K562 (cell line): ENCODE data around the gene ARHGAP25. TPM values are rescaled to one million over a fixed set of nuclear protein-coding genes. Genes with fewer than 3 reads are reported as not detected.

Source experiments
- ATAC-seq: fragments of 200-7000 bp; cut with Tn5 transposase; 3 replicates; pipeline ENCODE4 v1.9.1; 2020; ENCODE audit warnings: moderate library complexity
- BruUV-seq: library from RNA; stranded (reverse); fragments of 400-500 nt; replicated peaks from 2 replicates; lab custom pipeline; 2021; lab: Mats Ljungman, UMichigan
- CTCF ChIA-PET: fragments of 300-600 bp; formaldehyde crosslinking; extraction: SDS; loops from one replicate; lab custom pipeline; 2021; ENCODE audit warnings: low intra/inter-chr PET ratio; lab: Yijun Ruan, JAX
- POLR2A ChIA-PET: fragments of 300-600, 350-650 bp; sonication (Branson Sonifier 250); formaldehyde crosslinking; extraction: SDS; loops from one replicate; lab custom pipeline; 2021; ENCODE audit warnings: antibody characterized with exemption, inconsistent platforms; lab: Yijun Ruan, JAX
- DNase-seq, 4 experiments: peaks; one replicate each; pipeline versions ENCODE4 v3.0.0 to v3.0.0-alpha.2; 2011 to 2018; ENCODE audit warnings: low spot score in 3 of 4, mixed read lengths in 3 of 4; ENCODE audit errors: extremely low read depth in 1 of 4
- FAIRE-seq: peaks from 2 replicates; lab custom pipeline; 2011; peaks lifted over from hg19 to GRCh38; lab: Jason Lieb, UNC
- H2AFZ ChIP-seq: 2 replicates; pipeline ENCODE4 v1.6.0; 2011; ENCODE audit warnings: low read depth, low read length, control low read depth, inconsistent platforms
- H3K27ac ChIP-seq: fragments of 200-600 bp; 3 replicates; pipeline ENCODE4 v1.8.0; 2011; ENCODE audit warnings: low read depth, mild to moderate bottlenecking, control low read depth, inconsistent platforms, low read length, moderate library complexity, mixed read lengths; ENCODE audit errors: extremely low read depth
- H3K27me3 ChIP-seq, 2 experiments: fragments of 300-600 bp in 1 of 2; 2 replicates in 1 of 2; 3 replicates in 1 of 2; pipeline versions ENCODE4 v1.6.0 to v1.8.0; 2011; ENCODE audit warnings: inconsistent platforms in 2 of 2, low read length in 2 of 2, mild to moderate bottlenecking in 1 of 2, mixed read lengths in 1 of 2, moderate library complexity in 1 of 2; ENCODE audit not compliant: control insufficient read depth in 2 of 2, insufficient read depth in 2 of 2
- H3K36me3 ChIP-seq: fragments of 300-600 bp; 3 replicates; pipeline ENCODE4 v1.8.0; 2011; ENCODE audit warnings: mild to moderate bottlenecking, low read length, inconsistent platforms; ENCODE audit not compliant: control insufficient read depth, insufficient read depth
- H3K4me1 ChIP-seq, 2 experiments: fragments of 200-600 bp in 1 of 2; replicated peaks in 1 of 2; 2 replicates in 1 of 2; 3 replicates in 1 of 2; pipeline versions ENCODE4 v1.5.1 to v1.8.0; 2011; ENCODE audit warnings: inconsistent platforms in 2 of 2, low read length in 2 of 2, mild to moderate bottlenecking in 1 of 2, mixed read lengths in 1 of 2, moderate library complexity in 1 of 2; ENCODE audit not compliant: control insufficient read depth in 2 of 2, insufficient read depth in 2 of 2
- H3K4me2 ChIP-seq: 2 replicates; pipeline ENCODE4 v1.6.1; 2011; ENCODE audit warnings: low read length, control low read depth, inconsistent platforms, mixed read lengths; ENCODE audit not compliant: insufficient read depth
- H3K4me3 ChIP-seq: fragments of 200-600 bp; sonication (generic), shearing (Covaris generic); 2 replicates; pipeline ENCODE4 v1.5.1; 2016; ENCODE audit warnings: control low read depth, inconsistent platforms
- H3K79me2 ChIP-seq: fragments of 200-600 bp; 3 replicates; pipeline ENCODE4 v1.8.0; 2011; ENCODE audit warnings: low read length, inconsistent platforms; ENCODE audit not compliant: control insufficient read depth, insufficient read depth
- H3K9ac ChIP-seq, 2 experiments: 2 replicates each; pipeline versions ENCODE4 v1.6.0 to v1.6.1; 2011; ENCODE audit warnings: low read depth in 2 of 2, low read length in 2 of 2, control low read depth in 1 of 2, inconsistent platforms in 1 of 2, mild to moderate bottlenecking in 1 of 2, mixed read lengths in 1 of 2; ENCODE audit not compliant: insufficient read depth in 1 of 2
- H3K9me1 ChIP-seq: one replicate; pipeline ENCODE4 v1.6.0; 2011; ENCODE audit warnings: inconsistent platforms, mild to moderate bottlenecking, low read length, moderate library complexity; ENCODE audit not compliant: control insufficient read depth, insufficient read depth
- H3K9me3 ChIP-seq: replicated peaks from 2 replicates; pipeline ENCODE4 v1.5.1; 2011; ENCODE audit warnings: low read depth, low read length, inconsistent platforms; ENCODE audit not compliant: control insufficient read depth, insufficient read depth
- H4K20me1 ChIP-seq: replicated peaks from 2 replicates; pipeline ENCODE4 v1.6.1; 2011; ENCODE audit warnings: low read length, inconsistent platforms, mixed read lengths; ENCODE audit not compliant: control insufficient read depth, insufficient read depth
- ARHGAP35 ChIP-seq: fragments of 450-650 bp; IDR thresholded peaks from 2 replicates; pipeline ENCODE4 v1.6.1; 2018; ENCODE audit not compliant: partially characterized antibody
- CEBPG ChIP-seq, 3 experiments: fragments of 200-800 bp in 1 of 3; sonication (Bioruptor generic) in 1 of 3; sonication (generic) in 1 of 3; formaldehyde crosslinking in 1 of 3; IDR thresholded peaks in 2 of 3; conservative IDR thresholded peaks in 1 of 3; 2 replicates each; pipeline versions ENCODE4 v1.6.1 to v1.8.0; 2016 to 2022; ENCODE audit warnings: missing compliant biosample characterization in 2 of 3, missing genetic modification characterization in 2 of 3, mild to moderate bottlenecking in 1 of 3, missing genetic modification reagents in 1 of 3
- HNRNPK ChIP-seq: fragments of 200-400 bp; formaldehyde crosslinking; IDR thresholded peaks from one replicate; pipeline ENCODE4 v1.6.1; 2018; ENCODE audit warnings: mild to moderate bottlenecking, low read depth, low read length; ENCODE audit not compliant: poor library complexity, severe bottlenecking
- NFRKB ChIP-seq: fragments of 450-650 bp; IDR thresholded peaks from 2 replicates; pipeline ENCODE4 v1.6.1; 2016; ENCODE audit warnings: low read depth
- PPARD ChIP-seq: fragments of 250-450 bp; sonication (Bioruptor Pico); IDR thresholded peaks from 2 replicates; pipeline ENCODE4 v1.8.0; 2022; ENCODE audit warnings: inconsistent platforms, mild to moderate bottlenecking, moderate library complexity
- RB1 ChIP-seq: fragments of 450-650 bp; IDR thresholded peaks from 2 replicates; pipeline ENCODE4 v1.6.1; 2017; ENCODE audit warnings: low read depth, mild to moderate bottlenecking
- SMAD4 ChIP-seq: fragments of 250-450 bp; sonication (Bioruptor Pico); conservative IDR thresholded peaks from 2 replicates; pipeline ENCODE4 v1.8.0; 2021; ENCODE audit warnings: inconsistent platforms, mild to moderate bottlenecking, moderate library complexity
- TARDBP ChIP-seq: fragments of 450-650 bp; IDR thresholded peaks from 2 replicates; pipeline ENCODE4 v1.6.1; 2016
- ZNF324 ChIP-seq: fragments of 250-450 bp; sonication (Bioruptor Pico); IDR thresholded peaks from 2 replicates; pipeline ENCODE4 v1.4.0; 2020; ENCODE audit warnings: mild to moderate bottlenecking
- WGBS: fragments of 100-300 bp; shearing (Covaris generic); methylation state at CpG from one replicate; pipeline ENCODE4 v1.1.6; 2016; ENCODE audit warnings: low coverage, mixed read lengths; ENCODE audit not compliant: insufficient coverage; ENCODE audit errors: missing lambda C conversion rate; 5-methylcytosine and 5-hydroxymethylcytosine counted together
- in situ Hi-C: fragments of 300-500 bp; cut with MboI; formaldehyde crosslinking; loops from 4 replicates; pipeline ENCODE4 v1.15.0; 2018; ENCODE audit warnings: inconsistent platforms, mixed read lengths
- intact Hi-C: fragments of 100-400 bp; cut with micrococcal nuclease; formaldehyde crosslinking; loops from 2 replicates; pipeline ENCODE4 v1.14.2; 2022
- polyA plus RNA-seq, 8 experiments: library from polyadenylated mRNA; depleted of rRNA in 4 of 8; stranded (reverse) in 5 of 8; unstranded in 3 of 8; fragments of >200 nt; fragmentation: Nextera tagmentation in 2 of 8; fragmentation: Illumina TruSeq in 1 of 8; extraction: Ambion mirVana in 2 of 8; extraction: Trizol in 1 of 8; gene quantifications; 2 replicates each; pipeline versions ENCODE4 v1.2.1 to v1.2.3, GENCODE V29; 2011 to 2014; ENCODE audit warnings: inconsistent platforms in 1 of 8, missing spikeins in 1 of 8
- total RNA-seq, 7 experiments: library from RNA; depleted of rRNA in 6 of 7; stranded (reverse); fragments of >200 nt in 6 of 7; fragmentation: Illumina TruSeq in 2 of 7; extraction: Trizol in 2 of 7; gene quantifications; 2 replicates each; pipeline versions ENCODE4 v1.2.1 to v1.2.3, GENCODE V29; 2011 to 2021; ENCODE audit warnings: low replicate concordance in 1 of 7
- TF ChIP-seq, protein P1 (sequence below): fragments of 450-650 bp; IDR thresholded peaks from 2 replicates; pipeline ENCODE4 v1.6.1; 2017; ENCODE audit warnings: antibody characterized with exemption, mild to moderate bottlenecking
- TF ChIP-seq, protein P2 (sequence below), 2 experiments: IDR thresholded peaks; 2 replicates each; pipeline ENCODE4 v1.6.1; 2012; ENCODE audit warnings: improper control_type of control experiment in 2 of 2, low read depth in 2 of 2, low read length in 2 of 2, borderline replicate concordance in 1 of 2

The ARHGAP25 gene
- total and polyA plus RNA-seq, 9 of the 15 experiments (the other 6 are each of a cell fraction or from before 2014, with no cell fraction given): 4.9 to 14.8 (median 10.7) TPM

DNA sequence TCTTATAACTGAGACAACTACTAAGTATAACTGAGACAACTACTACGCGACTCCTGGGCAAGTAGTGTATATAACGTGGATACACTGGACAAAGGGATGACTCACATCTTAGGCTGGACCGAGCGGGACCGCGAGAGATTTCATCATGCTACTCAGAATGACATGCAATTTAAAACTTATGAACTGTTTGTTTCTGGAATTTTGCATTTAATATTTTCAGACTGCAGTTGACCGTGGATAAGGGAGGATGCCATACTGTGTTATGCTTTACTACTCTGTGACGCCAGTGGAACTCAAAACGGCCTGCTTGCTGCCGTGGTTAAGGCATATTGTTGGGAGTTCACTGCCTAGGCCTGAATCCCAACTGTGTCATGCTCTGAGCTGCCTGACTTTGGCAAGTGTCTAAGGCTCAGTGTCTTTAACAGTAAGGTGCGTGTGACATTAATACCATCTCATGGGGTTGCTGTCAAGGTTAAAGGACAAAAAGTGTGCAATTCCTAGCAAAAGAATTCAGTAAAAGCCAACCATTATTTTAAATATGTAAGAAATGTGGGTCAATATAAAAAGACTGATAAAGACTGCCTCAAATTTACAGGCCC, 72.0 kb downstream of the ARHGAP25 start:
- POLR2A ChIA-PET: no interaction called here
- ATAC-seq (peak; percentile 89), FAIRE-seq (peak; percentile 23), DNase-seq (peak in 1 of 4 experiments; percentile 50)
- CTCF ChIA-PET: no interaction called here
- BruUV-seq: no TSS peak
- Histone ChIP-seq H3K36me3 (no peaks in the 10 kb centered on the region; the same call in 2 of the 3 replicates), H3K27ac (peak overlapping the region; percentile 65; the same call in 2 of the 3 replicates), H3K4me3 (no peak overlapping the region), H2AFZ (peak overlapping the region; percentile 72), H3K9me3 (no peaks in the 10 kb centered on the region), H3K4me2 (peak overlapping the region; percentile 16), H3K9ac (peak overlapping the region in 1 of 2 experiments; percentile 35; a peak in 1 of 4 replicates), H4K20me1 (no peaks in the 10 kb centered on the region), H3K79me2 (no peaks in the 10 kb centered on the region), H3K4me1 (peaks cover 0 to 7% of the 10 kb centered on the region in 2 experiments; a peak in 2 of 5 replicates), H3K27me3 (no peaks in the 10 kb centered on the region), H3K9me1 (no peaks in the 10 kb centered on the region)
- in situ Hi-C loops (no loop called here), intact Hi-C loops (no loop called here)
- WGBS: 27% methylated on average over 12 of the region's 12 CpGs
- TF ChIP-seq, protein P1, sequence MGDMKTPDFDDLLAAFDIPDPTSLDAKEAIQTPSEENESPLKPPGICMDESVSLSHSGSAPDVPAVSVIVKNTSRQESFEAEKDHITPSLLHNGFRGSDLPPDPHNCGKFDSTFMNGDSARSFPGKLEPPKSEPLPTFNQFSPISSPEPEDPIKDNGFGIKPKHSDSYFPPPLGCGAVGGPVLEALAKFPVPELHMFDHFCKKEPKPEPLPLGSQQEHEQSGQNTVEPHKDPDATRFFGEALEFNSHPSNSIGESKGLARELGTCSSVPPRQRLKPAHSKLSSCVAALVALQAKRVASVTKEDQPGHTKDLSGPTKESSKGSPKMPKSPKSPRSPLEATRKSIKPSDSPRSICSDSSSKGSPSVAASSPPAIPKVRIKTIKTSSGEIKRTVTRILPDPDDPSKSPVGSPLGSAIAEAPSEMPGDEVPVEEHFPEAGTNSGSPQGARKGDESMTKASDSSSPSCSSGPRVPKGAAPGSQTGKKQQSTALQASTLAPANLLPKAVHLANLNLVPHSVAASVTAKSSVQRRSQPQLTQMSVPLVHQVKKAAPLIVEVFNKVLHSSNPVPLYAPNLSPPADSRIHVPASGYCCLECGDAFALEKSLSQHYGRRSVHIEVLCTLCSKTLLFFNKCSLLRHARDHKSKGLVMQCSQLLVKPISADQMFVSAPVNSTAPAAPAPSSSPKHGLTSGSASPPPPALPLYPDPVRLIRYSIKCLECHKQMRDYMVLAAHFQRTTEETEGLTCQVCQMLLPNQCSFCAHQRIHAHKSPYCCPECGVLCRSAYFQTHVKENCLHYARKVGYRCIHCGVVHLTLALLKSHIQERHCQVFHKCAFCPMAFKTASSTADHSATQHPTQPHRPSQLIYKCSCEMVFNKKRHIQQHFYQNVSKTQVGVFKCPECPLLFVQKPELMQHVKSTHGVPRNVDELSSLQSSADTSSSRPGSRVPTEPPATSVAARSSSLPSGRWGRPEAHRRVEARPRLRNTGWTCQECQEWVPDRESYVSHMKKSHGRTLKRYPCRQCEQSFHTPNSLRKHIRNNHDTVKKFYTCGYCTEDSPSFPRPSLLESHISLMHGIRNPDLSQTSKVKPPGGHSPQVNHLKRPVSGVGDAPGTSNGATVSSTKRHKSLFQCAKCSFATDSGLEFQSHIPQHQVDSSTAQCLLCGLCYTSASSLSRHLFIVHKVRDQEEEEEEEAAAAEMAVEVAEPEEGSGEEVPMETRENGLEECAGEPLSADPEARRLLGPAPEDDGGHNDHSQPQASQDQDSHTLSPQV: peak; percentile 93
- TF ChIP-seq CEBPG (CRISPR knock-in tag; IDR thresholded peaks at IDR 0.05) (peak; percentile 79), CEBPG (tag; conservative IDR thresholded peaks at IDR 0.05 in 1 of 2, IDR thresholded peaks at IDR 0.05 in 1 of 2) (peak; percentile 84 to 95), ARHGAP35 (no peak), RB1 (no peak), NFRKB (no peak; the same call in 1 of the 2 replicates), SMAD4 (CRISPR knock-in tag) (peak; percentile 75; the same call in 1 of the 2 replicates), PPARD (no peak), TARDBP (no peak), HNRNPK (no peak), ZNF324 (CRISPR knock-in tag) (no peak)
- TF ChIP-seq, protein P2, sequence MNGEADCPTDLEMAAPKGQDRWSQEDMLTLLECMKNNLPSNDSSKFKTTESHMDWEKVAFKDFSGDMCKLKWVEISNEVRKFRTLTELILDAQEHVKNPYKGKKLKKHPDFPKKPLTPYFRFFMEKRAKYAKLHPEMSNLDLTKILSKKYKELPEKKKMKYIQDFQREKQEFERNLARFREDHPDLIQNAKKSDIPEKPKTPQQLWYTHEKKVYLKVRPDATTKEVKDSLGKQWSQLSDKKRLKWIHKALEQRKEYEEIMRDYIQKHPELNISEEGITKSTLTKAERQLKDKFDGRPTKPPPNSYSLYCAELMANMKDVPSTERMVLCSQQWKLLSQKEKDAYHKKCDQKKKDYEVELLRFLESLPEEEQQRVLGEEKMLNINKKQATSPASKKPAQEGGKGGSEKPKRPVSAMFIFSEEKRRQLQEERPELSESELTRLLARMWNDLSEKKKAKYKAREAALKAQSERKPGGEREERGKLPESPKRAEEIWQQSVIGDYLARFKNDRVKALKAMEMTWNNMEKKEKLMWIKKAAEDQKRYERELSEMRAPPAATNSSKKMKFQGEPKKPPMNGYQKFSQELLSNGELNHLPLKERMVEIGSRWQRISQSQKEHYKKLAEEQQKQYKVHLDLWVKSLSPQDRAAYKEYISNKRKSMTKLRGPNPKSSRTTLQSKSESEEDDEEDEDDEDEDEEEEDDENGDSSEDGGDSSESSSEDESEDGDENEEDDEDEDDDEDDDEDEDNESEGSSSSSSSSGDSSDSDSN (IDR thresholded peaks at IDR 0.05; ENCODE audit: borderline replicate concordance in 1 of 2, low read depth in 2 of 2, low read length in 2 of 2): no peak
